ENCODE results near the gene SEPTIN10. TPM values are rescaled to one million over a fixed set of nuclear protein-coding genes. Genes with fewer than 3 reads are reported as not detected.

SEPTIN10 gene
- total RNA-seq, 1 experiment from 2014 or later = 113 TPM

DNA sequence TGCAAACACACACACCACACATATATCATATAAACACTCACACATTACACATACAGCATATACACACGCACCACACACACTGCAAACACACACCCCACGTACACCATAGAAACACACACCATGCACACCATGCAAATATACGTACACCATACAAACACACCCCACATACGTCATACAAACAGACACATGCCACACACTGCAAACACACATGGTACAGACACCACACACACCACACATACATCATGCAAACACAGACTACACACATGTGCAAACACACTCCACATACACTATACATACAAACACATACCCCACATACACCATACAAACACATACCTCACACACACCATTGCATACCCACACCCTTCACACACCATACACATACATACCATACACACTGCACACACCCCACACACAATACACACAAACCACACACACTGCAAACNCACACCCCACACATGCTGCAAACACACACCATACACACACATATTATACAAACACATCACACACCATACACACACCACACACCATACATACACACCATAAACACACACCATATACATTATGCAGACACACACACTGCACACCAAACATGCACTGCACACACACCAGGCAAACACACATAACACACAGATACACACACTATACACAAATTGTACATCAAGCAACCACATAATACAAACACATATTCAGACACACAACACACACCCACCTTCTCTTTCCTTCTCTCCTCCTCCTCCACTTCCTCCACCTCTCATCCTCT, 120.4 kb downstream of the SEPTIN10 start:
- intact Hi-C loops (cut with micrococcal nuclease) = no loop called here
- ChIA-PET CTCF (no interaction called here), POLR2A (no interaction called here), RAD21 (ENCODE audit: low non-redundant PET in 1 of 2, low total read pairs in 2 of 2, uncharacterized antibody in 2 of 2, unreplicated experiment in 2 of 2) (no interaction called here)
- Histone ChIP-seq H3K4me1 (ENCODE audit: control insufficient read depth in 1 of 2, insufficient read depth in 2 of 2, low read length in 2 of 2) (no peaks in the 10 kb centered on the region), H3K27ac (ENCODE audit: low read depth, low read length) (no peak overlapping the region), H3K9ac (ENCODE audit: low read length) (no peak overlapping the region), H3K4me3 (replicated peaks in 1 of 2; ENCODE audit: low read depth in 1 of 2, low read length in 2 of 2) (no peak overlapping the region), H4K20me1 (ENCODE audit: insufficient read depth) (no peaks in the 10 kb centered on the region), H3K79me2 (ENCODE audit: insufficient read depth, low read length) (no peaks in the 10 kb centered on the region), H3K9me2 (ENCODE audit: insufficient read depth) (no peaks in the 10 kb centered on the region), H2AFZ (ENCODE audit: low read depth, low read length, poor library complexity, severe bottlenecking) (no peak overlapping the region), H3K36me3 (ENCODE audit: control insufficient read depth in 1 of 2, insufficient read depth in 2 of 2, low read length in 2 of 2) (no peaks in the 10 kb centered on the region), H3K4me2 (ENCODE audit: low read length) (no peak overlapping the region), H3K27me3 (ENCODE audit: insufficient read depth, low read length) (no peaks in the 10 kb centered on the region), H3K9me3 (ENCODE audit: control insufficient read depth in 1 of 2, insufficient read depth in 1 of 2, low read depth in 1 of 2, low read length in 2 of 2) (no peaks in the 10 kb centered on the region)
- DNase-seq (ENCODE audit: low read depth, low spot score) (no peak), ATAC-seq (no peak)
- no peak for TF ChIP-seq ELF1 (IDR thresholded peaks at IDR 0.05; ENCODE audit: borderline replicate concordance, low read depth)
- TF ChIP-seq TCF7L2 (IDR thresholded peaks at IDR 0.05; ENCODE audit: borderline replicate concordance, extremely low read depth, insufficient read depth, insufficient read length) = no peak
- TF ChIP-seq POLR2A (IDR thresholded peaks at IDR 0.05; ENCODE audit: borderline replicate concordance, extremely low read depth, insufficient read depth, insufficient read length) = no peak
- no peak for TF ChIP-seq EGR1 (IDR thresholded peaks at IDR 0.05; ENCODE audit: low read depth)
- no peak for TF ChIP-seq SP1 (IDR thresholded peaks at IDR 0.05; ENCODE audit: low read depth)
- TF ChIP-seq ZFX (IDR thresholded peaks at IDR 0.05) = no peak
- TF ChIP-seq EZH2phosphoT487 (IDR thresholded peaks at IDR 0.05; ENCODE audit: borderline replicate concordance) = no peak
- no peak for TF ChIP-seq SIN3A (IDR thresholded peaks at IDR 0.05; ENCODE audit: low read depth)
- no peak for TF ChIP-seq CBX3 (IDR thresholded peaks at IDR 0.05; ENCODE audit: low read depth)
- no peak for TF ChIP-seq YY1 (IDR thresholded peaks at IDR 0.05; ENCODE audit: extremely low read depth, insufficient replicate concordance, low read depth, low read length)
- TF ChIP-seq, protein P1, sequence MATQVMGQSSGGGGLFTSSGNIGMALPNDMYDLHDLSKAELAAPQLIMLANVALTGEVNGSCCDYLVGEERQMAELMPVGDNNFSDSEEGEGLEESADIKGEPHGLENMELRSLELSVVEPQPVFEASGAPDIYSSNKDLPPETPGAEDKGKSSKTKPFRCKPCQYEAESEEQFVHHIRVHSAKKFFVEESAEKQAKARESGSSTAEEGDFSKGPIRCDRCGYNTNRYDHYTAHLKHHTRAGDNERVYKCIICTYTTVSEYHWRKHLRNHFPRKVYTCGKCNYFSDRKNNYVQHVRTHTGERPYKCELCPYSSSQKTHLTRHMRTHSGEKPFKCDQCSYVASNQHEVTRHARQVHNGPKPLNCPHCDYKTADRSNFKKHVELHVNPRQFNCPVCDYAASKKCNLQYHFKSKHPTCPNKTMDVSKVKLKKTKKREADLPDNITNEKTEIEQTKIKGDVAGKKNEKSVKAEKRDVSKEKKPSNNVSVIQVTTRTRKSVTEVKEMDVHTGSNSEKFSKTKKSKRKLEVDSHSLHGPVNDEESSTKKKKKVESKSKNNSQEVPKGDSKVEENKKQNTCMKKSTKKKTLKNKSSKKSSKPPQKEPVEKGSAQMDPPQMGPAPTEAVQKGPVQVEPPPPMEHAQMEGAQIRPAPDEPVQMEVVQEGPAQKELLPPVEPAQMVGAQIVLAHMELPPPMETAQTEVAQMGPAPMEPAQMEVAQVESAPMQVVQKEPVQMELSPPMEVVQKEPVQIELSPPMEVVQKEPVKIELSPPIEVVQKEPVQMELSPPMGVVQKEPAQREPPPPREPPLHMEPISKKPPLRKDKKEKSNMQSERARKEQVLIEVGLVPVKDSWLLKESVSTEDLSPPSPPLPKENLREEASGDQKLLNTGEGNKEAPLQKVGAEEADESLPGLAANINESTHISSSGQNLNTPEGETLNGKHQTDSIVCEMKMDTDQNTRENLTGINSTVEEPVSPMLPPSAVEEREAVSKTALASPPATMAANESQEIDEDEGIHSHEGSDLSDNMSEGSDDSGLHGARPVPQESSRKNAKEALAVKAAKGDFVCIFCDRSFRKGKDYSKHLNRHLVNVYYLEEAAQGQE (IDR thresholded peaks at IDR 0.05; ENCODE audit: low read depth) = no peak
- TF ChIP-seq, protein P2, sequence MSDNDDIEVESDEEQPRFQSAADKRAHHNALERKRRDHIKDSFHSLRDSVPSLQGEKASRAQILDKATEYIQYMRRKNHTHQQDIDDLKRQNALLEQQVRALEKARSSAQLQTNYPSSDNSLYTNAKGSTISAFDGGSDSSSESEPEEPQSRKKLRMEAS (IDR thresholded peaks at IDR 0.05) = no peak
- TF ChIP-seq CEBPB (IDR thresholded peaks at IDR 0.05; ENCODE audit: low read depth) = no peak
- TF ChIP-seq SRF (IDR thresholded peaks at IDR 0.05; ENCODE audit: low read depth) = no peak
- no peak for TF ChIP-seq ATF3 (IDR thresholded peaks at IDR 0.05)
- TF ChIP-seq CTCF (IDR thresholded peaks at IDR 0.05 in 2 of 3, conservative IDR thresholded peaks at IDR 0.05 in 1 of 3; ENCODE audit: borderline replicate concordance in 1 of 3, insufficient read depth in 1 of 3, low read depth in 2 of 3, low read length in 2 of 3) = no peak
- no peak for TF ChIP-seq RAD21 (IDR thresholded peaks at IDR 0.05; ENCODE audit: low read depth)
- BruUV-seq (replicated peaks) = no TSS peak
